Activated CD4-positive, CD25-positive, alpha-beta regulatory T cell (primary cell): Measurements from ENCODE around the gene HS2ST1.
"Not testable (repeated sequence)": the region's sequence is repeated elsewhere in the genome, so short reads cannot be mapped to it uniquely, and the experiment has no call there.

Experiments used
- DNase-seq, 4 experiments: peaks; one replicate each; lab custom pipeline; 2025; lab: John Stamatoyannopoulos, UW

The HS2ST1 gene

DNA sequence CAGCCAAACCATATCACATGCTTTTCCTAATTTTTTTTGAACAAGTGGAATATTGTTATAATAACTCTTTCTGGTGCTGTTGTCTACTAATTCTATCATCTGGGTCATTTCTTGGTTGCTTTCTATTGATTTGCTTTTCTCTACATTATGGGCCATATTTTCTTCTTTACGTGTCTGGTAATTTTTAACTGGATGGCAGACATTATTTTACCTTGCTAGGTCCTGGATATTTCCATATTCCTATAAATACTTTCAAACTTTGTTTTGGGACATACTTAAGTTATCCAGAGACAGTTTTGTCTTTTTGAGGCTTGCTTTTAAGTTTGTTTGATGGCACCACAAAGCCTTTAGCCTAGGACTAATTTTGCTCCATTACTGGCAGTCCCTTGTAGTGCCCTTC is 11.3 kb downstream of the HS2ST1 start:
- no peak for DNase-seq

DNA sequence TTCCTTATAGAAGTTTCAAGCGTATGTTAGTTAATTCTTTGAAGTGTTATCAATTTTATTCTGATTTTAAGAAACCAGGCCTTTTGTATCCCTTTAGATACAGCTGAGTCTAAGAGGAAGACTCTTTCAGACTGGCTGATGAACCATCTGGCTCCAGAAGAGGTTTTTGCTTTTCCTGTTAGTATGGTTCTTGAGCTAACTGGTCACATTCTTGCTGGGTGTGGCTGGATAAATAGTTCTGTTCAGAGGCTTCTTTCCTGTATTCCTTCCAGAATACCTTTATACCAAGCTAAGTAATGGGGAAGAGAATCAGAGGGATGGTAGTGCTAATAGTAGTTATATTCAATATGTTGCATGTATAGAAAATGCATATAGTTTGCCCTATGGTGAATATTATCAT is 12.4 kb downstream of the HS2ST1 start:
- no peak for DNase-seq

DNA sequence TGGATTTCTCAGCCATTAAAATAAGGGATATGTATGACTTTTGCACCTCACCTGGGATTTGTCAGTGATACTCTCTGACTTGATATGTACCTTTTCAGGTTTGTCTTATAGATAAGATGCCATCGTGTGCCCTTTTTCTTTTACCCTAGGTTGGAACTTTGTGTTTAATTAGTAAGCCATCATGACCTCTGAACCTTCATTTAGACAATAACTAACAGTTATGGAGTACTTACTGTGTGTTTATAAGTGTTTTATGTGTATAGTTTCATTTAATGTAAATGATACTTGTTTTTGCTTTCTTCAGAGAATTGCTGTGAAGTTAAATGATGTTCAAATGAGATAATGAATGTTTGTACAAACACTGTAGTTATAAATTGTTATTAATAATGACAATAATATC is 14.4 kb downstream of the HS2ST1 start:
- DNase-seq, result no peak

DNA sequence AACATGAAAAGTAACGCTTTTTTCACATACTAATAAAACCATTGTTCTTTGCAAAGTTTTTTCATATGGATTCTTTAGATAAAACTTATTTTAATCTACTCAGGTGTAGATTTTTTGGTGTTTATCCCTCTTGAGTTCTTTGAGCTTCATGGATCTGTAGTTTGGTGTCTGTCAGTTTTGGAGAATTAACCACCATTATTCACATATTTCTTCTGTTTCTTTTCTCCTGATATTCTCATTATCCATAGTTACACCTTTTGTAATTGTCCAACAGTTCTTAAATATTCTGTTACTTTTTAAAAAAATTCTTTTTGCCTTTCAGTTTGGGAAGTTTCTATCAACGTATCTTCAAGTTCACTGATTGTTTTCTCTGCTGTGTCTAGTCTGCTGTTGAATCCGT is 18.6 kb downstream of the HS2ST1 start:
- no peak for DNase-seq

DNA sequence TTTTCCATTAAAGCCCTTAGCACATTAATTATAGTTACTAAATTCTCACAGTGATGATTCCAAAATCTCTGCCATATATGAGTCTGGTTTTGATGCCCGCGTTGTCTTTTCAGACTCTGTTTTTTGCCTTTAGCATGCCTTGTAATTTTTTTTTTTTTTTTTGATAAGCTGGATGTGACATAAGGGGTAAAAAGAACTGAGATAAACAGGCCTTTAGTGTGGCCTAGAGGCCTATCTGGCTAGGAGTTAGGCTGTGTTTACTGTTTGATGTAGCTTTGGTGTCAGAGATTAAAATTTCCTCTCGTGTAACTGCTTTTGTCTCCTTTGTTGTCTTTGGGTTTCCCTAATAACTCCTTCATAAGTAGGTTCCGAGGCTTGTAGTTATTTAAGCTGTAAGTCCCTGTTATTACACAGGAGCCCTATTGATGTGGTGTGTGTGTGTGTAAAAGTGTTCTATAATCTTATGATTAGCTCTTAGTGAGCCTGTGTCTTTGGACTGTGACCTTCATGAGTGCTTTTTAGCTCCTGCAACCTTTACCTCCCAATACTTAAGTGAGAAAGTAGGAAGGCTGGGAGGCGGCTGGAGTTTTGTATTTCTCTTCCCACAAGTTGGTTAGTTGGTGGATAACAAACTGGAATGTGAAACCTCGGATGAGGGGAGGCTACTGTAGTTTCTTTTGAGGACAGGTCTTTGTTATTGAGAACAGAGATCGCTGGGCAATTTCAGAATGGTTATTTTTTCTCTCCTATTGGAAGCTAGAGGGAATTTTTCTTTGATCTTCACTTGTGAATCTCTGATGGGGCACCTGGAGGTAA is 19.3 kb downstream of the HS2ST1 start:
- DNase-seq, result no peak

DNA sequence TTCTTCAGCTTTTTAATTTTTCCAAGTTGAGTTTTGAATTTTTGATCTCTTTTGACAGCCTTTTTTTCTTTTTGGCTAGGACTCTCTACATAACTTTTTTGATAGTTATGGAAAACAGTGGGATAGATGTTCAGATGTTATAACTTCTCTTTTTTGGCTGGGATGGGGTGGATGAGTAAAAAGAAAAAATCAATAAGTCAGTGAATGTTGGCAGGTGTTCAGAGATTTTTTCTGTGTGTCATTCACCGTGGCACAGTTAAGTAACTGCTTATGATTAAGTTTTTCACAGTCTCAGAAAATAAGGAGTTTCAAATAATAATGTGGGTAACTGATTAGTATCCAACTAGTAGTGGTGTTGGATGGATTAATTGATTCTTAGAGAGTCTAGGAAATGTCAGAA is 24.0 kb downstream of the HS2ST1 start:
- DNase-seq, result no peak

DNA sequence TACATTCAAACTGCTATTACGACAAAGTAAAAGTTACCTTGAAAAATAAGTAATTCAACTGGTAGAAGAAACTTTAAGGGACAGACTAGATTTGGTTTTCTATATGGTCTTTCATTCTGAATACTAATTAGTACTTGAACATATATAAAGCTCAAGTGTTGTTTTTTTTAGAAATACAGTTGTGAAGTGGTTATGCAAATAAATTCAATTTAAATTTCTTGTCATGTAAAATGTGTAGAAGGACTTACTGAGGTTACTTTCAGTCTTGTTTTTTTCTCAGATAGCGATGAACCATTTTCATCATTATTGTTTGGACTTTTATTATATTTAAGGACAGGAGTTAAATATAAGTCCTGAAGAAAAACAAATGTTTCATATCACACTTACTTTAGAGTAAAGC is 24.4 kb downstream of the HS2ST1 start:
- no peak for DNase-seq

DNA sequence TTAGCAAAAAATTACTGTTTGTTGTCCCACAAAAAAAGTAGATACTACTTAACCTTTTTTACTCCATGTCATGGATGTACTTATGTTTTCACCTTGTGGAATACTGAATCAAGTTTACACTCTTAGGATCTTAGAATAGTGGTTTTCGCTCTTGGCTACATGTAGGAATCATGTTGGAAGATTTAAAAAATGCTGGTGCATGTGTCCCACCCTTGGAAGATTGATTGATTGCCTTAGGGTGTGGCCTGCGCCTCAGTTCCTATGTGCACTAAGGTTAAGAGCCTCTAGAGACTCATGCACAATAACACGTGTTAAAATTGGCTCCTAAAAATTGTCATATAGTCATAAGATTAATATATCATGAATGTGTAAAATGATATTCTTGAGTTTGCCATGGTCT is 25.0 kb downstream of the HS2ST1 start:
- no peak for DNase-seq

DNA sequence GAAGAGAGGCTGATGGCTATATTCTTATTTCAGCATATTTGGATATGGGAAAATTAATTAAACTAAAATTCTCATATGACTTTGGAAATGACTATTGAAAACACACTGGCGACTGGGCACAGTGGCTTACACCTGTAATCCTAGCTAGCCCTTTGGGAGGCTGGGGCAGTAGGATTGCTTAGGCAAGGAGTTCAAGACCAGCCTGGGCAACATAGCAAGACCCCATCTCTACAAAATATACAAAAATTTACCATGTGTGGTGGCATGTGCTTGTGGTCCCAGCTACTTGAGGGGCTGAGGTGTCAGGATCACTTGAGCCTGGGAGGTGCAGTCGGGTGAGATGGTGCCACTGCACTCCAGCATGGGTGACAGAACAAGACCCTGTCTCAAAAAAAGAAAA is 26.2 kb downstream of the HS2ST1 start:
- DNase-seq, result no peak

DNA sequence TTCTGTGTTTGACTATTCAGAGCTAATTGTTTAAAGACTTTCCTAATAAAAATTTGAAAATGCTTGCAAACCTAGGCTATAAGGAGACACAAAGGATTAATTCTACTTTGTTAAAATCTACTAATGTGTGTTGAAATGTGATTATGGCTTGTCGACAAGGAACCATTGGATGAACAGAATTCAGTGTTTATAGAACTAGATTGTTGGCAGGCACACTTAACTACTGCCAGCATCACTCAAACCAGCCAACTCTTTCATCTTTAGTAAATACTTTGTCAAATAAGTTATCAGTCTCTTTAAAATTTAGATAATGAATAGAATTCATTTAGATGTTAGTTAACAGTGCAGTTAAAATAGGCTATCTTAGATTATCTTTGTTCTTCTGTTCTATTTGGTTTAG is 27.6 kb downstream of the HS2ST1 start:
- no peak for DNase-seq

DNA sequence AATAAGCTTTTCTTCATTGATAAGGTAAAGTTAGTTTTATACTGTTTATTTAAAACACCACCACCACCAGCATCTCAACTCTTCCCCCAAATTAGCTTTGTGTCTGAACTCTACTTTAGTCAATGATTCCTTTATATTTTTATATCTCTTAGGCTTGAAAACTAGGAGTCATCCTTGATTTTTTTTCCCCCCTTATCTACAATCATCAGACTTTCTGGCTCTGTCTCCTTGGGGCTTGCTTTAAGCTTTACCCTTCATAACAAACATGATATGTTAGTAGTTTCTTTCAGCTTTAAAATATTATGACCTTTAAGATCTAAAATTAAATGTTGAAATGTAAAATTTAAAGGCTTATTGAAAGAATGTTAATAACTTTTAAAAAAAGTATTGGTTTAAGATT is 28.3 kb downstream of the HS2ST1 start:
- DNase-seq, result no peak

DNA sequence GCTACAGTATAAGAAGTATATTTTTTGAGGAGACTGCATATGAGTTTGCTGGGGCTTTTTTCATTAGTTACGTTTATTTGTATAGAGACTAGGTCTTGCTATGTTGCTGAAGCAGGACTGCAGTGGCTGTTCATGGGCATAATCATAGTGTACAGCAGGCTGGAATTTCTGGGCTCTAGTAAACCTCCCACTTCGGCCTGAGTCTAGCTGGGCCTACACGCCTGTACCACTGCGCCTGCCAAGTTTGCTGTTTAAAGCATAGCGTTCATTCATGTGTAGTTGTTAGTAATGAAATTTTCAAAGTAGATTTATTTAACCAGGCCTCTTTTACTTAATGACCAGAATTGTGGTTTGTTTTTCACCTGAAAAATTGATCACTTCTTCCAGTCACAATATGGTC is 33.8 kb downstream of the HS2ST1 start:
- no peak for DNase-seq

DNA sequence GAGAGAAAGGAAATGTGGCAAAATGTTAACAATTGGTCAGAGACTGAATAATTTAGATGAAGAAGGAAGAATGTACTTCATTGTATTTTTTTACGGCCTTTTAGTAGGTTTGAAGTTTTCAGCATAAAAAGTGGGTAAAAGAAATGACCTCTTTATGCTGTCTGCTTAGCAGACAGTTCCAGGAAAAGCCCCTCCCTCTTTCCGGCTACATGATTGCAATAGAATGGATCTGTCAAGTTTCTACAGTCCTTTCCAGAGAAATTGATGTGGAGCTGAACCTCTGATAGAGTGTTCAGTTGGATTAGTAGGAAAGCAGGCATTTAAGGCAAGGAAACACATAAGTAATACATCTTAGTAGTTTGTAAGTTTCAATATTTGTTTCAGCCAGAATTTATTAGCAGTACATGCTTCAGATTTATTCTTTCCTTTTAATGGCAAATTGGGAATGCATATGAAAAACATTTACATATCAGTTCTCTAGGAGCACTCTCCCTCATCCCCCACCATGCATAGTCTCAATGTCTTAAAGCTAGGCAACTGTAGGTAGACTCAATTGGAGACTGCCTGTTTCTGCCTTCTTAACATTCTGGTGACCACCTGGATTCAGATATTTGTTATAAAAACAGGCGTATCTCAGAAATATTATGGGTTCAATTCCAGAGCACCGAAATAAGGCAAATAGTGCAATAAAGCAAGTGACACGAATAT is 36.4 kb downstream of the HS2ST1 start:
- no peak for DNase-seq

DNA sequence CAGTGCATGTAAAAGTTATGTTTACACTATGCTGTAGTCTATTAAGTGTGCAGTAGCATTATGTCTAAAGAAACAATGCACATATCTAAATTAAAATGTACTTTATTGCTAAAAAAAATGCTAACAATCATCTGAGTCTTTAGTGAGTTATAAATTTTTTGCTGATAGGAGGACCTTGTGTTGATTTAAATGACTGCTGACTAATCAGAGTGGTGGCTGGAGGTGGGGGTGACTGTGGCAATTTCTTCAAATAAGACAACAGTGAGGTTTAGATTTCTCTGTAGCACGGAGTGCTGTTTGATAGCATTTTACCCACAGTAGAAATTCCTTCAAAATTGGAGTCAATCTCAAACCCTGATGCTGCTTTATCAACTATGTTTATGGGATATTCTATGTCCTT is 37.0 kb downstream of the HS2ST1 start:
- DNase-seq, result no peak

DNA sequence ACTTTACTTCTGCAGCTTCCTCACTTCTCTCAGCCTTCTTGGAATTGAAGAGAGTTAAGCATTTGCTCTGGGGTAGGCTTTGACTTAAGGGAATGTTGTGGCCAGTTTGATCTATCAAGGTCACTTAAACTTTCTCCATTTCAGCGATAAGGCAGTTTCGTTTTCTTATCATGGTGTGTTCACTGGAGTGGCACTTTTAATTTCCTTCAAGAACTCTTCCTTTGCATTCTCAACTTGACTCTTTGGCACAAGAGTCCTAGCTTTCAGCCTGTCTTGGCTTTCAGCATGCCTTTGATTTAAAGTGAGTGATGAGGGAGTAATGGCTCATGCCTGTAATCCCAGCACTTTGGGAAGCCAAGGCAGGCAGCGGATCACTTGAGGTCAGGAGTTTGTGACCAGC is 38.7 kb downstream of the HS2ST1 start:
- DNase-seq, result no peak

DNA sequence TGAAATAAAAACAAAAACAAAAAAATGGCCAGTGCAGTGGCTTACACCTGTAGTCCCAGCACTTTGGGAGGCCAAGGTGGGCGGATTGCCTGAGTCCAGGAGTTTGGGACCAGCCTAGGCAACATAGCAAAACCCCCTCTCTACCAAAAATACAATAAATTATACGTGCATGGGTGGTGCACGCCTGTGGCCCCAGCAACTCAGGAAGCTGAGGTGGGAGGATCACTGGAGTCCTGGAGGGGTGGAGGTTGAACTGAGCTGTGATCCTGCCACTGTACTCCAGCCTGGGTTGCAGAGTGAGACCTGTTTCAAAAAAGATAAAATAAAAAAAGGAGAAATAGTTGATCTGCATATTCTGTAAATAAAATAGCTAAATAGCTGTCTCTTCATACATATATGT is 41.2 kb downstream of the HS2ST1 start:
- DNase-seq, result no peak

DNA sequence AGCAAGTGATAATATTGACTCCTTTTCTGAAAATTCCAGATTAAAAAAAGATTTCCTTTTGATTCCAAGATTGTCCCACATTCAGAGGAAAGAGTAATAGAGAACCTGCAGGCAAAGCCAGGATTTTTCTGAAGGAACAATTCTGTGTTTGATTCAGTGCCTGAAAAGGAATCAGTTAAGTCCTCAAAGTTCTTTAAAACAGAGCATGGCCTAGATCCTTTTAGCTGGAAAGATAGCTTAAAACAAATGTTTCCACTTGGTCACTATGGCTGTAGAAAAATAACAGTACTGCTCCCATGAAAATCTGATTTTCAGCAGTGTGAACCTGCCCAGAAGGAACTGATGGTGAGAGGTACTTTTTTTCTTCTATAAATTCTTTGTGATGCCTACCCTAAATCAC is 41.8 kb downstream of the HS2ST1 start:
- DNase-seq, result no peak

DNA sequence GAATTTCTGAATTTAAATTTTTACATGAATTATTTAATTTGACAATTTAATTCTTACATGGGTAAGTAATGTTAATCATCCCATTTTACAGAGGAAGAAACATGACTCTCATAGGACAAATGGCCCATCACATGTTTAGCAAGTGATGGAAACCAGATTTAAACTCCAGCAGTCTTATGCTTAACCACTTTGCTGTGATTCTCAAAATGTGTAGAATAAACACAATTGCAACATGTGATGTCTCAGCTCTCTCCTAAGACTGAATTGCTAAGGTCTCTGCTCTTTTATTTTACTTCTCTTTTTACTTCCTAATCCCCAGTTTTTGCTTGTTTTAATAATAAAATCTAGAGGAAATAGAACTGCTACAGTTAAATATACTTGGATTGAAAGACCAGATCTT is 42.8 kb downstream of the HS2ST1 start:
- DNase-seq, result no peak

DNA sequence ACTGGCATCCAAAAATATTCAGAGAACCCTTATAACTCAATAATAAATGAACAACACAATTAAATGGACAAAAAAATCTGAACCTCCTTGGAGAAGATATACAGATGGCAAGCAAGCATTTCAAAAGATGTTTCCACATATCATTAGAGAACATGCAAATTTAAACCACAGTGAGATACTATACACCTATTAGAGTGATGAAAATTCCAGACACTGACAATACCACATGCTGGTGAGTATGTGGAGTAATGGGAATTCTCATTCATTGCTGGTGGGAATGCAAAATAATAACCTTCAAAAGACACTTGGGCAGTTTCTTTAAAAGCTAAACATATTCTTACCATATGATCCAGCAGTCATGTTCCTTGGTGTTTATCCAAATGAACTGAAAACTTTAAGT is 46.1 kb downstream of the HS2ST1 start:
- no peak for DNase-seq

DNA sequence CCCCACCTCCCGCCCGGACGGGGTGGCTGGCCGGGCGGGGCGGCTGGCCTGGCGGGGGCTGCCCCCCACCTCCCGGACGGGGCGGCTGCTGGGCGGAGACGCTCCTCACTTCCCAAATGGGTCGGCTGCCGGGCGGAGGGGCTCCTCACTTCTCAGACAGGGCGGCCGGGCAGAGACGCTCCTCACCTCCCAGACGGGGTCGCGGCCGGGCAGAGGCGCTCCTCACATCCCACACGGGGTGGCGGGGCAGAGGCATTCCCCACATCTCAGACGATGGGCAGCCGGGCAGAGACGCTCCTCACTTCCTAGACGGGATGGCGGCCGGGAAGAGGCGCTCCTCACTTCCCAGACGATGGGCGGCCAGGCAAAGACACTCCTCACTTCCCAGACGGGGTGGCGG is 49.4 kb downstream of the HS2ST1 start:
- DNase-seq, result not testable (repeated sequence)

DNA sequence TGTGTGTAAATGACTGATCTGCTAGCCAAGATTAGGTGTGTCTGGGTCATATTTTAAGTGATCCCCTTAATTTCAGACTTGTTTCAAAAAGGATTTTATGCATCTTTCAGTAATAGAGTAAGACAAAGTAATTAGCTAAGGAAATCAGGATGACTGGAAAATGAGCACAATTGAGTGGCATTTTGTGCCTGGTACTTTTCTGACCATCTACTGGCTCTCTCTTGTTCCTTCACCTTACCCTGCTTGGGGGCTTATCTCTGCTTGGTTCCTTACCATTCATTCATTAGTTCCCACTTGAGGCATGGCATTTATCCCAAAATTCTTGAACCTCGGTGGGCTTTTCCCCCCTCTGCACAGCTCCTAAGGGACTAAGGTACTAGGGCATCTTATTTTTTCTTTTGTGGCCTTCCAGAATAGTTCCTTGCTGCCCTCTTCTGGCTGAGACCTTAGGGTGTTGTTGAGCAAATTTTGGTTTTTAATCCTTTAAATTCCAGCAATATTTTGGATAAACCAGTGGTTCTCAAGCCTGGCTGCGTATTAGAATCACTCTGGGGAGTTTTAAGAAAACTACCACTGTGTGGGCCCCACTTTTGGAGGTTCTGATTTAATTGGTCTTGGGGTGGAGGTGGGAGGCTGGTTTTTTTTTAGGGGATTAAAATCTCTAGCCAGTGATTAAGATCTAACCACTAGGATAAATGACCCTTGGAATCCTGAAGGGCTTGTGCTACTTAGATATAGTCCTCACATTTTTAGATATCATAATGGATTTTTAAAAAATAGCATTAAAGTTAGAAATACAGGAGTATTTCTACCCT is 50.8 kb downstream of the HS2ST1 start:
- DNase-seq, result no peak

DNA sequence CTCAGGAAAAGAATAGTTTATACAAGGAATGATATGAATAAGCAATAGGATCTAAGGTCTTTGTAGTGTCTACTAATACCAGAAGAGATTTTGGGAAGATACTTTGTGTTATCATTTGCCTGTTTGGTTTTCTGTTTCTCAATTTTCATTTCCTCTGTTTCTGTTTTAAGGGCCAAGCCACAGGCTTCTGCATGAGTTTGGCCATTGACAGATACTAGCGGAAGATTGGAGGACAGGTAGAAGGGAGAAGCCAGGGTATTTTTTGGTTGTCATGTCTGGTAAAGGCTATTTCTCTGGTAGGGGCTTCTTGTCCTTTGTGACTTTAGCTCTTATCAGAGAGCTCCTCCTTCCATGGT is 51.4 kb downstream of the HS2ST1 start:
- no peak for DNase-seq

DNA sequence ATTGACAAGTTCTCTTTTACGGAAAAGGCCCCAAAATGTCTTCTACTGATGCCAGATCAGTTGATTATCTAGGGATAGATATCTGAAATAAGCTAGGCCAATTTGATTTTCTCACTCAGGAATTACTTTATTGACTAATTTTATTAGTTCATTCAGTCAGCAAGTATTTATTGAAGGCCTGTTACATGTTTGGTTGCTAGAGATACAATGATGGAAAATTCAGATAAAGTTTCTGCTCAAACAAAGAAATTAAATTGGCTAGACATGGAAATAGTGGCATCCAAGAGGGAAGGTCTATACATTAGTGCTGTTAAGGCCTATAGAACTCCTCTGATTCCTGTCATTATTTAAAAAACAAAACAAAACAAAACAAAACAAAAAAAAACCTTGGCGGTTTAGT is 56.5 kb downstream of the HS2ST1 start:
- no peak for DNase-seq
